ENCODE data around the gene CHST9. TPM values are rescaled to one million over a fixed set of nuclear protein-coding genes. Genes with fewer than 3 reads are reported as not detected.

The CHST9 gene
- total RNA-seq, 1 experiment from 2014 or later, result 3.5 TPM

DNA sequence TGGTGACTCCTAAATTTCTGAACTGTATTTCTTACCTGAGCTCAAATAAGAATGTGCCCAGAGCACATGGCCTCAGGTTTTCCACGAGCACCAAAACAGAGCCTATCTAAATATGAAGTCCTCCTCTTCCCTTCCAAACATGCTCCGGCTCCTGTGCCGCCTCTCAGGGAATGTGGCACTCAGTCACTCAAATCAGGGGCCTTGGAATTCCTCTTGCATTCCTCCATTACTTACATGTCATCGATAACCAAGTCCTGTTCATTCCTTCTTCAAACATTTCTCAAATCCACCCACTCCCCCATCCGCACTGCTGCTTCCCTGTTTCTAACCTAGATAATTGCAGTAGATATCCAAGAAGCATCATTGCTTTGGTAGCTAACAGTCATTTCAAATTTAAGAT, 151.4 kb downstream of the CHST9 start:
- Histone ChIP-seq H2BK15ac (ENCODE audit: low read depth, low read length) (no peak overlapping the region), H3K9me3 (ENCODE audit: control insufficient read depth, low read depth, low read length) (no peaks in the 10 kb centered on the region), H2AK5ac (ENCODE audit: insufficient read length, low read length) (no peak overlapping the region), H3K14ac (ENCODE audit: insufficient read depth, low read length) (no peak overlapping the region), H3K23ac (ENCODE audit: insufficient read length, low read depth, low read length) (no peak overlapping the region), H3K56ac (ENCODE audit: insufficient read length, low read depth, low read length) (no peak overlapping the region), H4K5ac (ENCODE audit: insufficient read length, low read depth, low read length) (no peak overlapping the region), H2BK12ac (ENCODE audit: insufficient read length, low read depth, low read length) (no peak overlapping the region), H3K79me1 (ENCODE audit: insufficient read depth, low read depth, low read length, poor library complexity, severe bottlenecking) (no peaks in the 10 kb centered on the region), H3T11ph (ENCODE audit: low read length) (no peak overlapping the region), H3K18ac (ENCODE audit: insufficient read length, low read depth, low read length) (no peak overlapping the region), H3K4ac (ENCODE audit: low read depth, low read length) (no peak overlapping the region), H2BK5ac (ENCODE audit: insufficient read length, low read length) (no peak overlapping the region), H3K9ac (ENCODE audit: extremely low read depth, insufficient read length, low read length) (no peak overlapping the region), H2AFZ (ENCODE audit: low read length) (no peak overlapping the region), H2BK120ac (ENCODE audit: low read depth, low read length, poor library complexity, severe bottlenecking) (no peak overlapping the region), H3K27me3 (ENCODE audit: insufficient read depth, low read length) (no peaks in the 10 kb centered on the region), H3K79me2 (ENCODE audit: insufficient read depth, low read length) (no peaks in the 10 kb centered on the region), H2BK20ac (ENCODE audit: low read depth, low read length, poor library complexity, severe bottlenecking) (no peak overlapping the region), H3K23me2 (ENCODE audit: insufficient read length, low read depth, low read length, poor library complexity, severe bottlenecking) (no peaks in the 10 kb centered on the region), H4K20me1 (ENCODE audit: control insufficient read depth, insufficient read depth, insufficient read length) (no peaks in the 10 kb centered on the region), H3K4me2 (ENCODE audit: insufficient read depth, insufficient read length, low read length) (no peak overlapping the region), H3K27ac (ENCODE audit: insufficient read length, low read depth, low read length) (no peak overlapping the region), H4K8ac (replicated peaks; ENCODE audit: insufficient read length, low read depth, low read length) (no peak overlapping the region), H3K4me1 (ENCODE audit: insufficient read depth, low read length) (no peaks in the 10 kb centered on the region), H4K91ac (ENCODE audit: insufficient read length, low read depth, low read length) (no peak overlapping the region)
- no peak for DNase-seq
- H3K9me3 Mint-ChIP-seq, result no peaks in the 10 kb centered on the region
- H3K36me3 Mint-ChIP-seq (ENCODE audit: insufficient read depth in 1 of 3, low read depth in 3 of 3), result no peaks in the 10 kb centered on the region
- TF ChIP-seq, protein P1, sequence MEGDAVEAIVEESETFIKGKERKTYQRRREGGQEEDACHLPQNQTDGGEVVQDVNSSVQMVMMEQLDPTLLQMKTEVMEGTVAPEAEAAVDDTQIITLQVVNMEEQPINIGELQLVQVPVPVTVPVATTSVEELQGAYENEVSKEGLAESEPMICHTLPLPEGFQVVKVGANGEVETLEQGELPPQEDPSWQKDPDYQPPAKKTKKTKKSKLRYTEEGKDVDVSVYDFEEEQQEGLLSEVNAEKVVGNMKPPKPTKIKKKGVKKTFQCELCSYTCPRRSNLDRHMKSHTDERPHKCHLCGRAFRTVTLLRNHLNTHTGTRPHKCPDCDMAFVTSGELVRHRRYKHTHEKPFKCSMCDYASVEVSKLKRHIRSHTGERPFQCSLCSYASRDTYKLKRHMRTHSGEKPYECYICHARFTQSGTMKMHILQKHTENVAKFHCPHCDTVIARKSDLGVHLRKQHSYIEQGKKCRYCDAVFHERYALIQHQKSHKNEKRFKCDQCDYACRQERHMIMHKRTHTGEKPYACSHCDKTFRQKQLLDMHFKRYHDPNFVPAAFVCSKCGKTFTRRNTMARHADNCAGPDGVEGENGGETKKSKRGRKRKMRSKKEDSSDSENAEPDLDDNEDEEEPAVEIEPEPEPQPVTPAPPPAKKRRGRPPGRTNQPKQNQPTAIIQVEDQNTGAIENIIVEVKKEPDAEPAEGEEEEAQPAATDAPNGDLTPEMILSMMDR (conservative IDR thresholded peaks at IDR 0.05), result no peak
- no peak overlapping the region for H3K27ac Mint-ChIP-seq
- no CpG with 5 or more reads among the region's 5 CpGs for WGBS (ENCODE audit: extremely low coverage, insufficient read length, low lambda C conversion rate)
- no peaks in the 10 kb centered on the region for H3K27me3 Mint-ChIP-seq (ENCODE audit: low read depth)
- 0 out of 4 replicates have a peak, but pooled peaks cover 0 to 2% of the 10 kb centered on the region in 2 experiments for H3K4me1 Mint-ChIP-seq
- no peak overlapping the region for H3K4me3 Mint-ChIP-seq

Measured in H9 (cell line).